GM18520 (cell line): ENCODE data around the gene DGKH.

ENCODE experiments used
- ATAC-seq: cut with Tn5 transposase; IDR thresholded peaks from one replicate; pipeline ENCODE4 v1.9.1; 2021; ENCODE audit not compliant: unreplicated experiment

The DGKH gene

DNA sequence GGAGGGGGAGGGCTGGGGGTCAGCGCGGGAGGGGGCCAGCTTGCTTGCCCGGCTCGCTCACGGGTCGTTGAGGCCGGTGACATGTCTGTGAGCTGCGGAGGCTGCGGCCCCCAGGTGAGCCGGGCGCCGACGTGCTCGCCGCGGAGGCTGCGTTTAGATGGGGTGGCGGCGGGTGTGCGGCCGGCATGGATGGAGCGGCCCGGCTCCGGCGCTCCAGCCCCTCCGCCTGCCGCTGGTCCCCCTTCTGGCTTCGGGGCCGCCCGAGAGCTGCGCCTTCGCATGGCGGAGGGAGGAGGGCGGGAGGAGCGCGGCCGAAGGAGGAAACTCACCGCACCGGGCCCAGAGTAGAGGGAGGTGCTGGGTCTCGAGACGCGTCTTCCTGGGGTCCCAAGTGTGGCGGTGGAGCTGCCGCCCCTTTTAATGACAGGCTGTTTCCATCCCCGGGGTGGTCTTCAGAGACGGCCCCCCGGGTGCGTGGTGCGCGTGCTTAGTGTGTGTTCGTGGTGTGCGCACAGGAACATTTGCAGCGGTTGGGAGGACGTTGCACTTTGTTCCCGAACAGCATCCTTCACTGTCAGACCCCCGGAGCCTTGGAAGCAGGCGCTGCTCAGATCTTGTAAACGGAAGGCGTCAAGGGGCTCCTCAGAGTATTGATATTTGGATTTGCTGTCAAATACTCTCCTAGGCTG is 223.8 kb downstream of the DGKH start, which contains the start of gene AKAP11:
AKAP11 (plus strand) TSS at position 38 of the 689 bp plus-strand sequence. CDS start 14,197 bp downstream, outside the sequence.
- peak; percentile 2 for ATAC-seq

DNA sequence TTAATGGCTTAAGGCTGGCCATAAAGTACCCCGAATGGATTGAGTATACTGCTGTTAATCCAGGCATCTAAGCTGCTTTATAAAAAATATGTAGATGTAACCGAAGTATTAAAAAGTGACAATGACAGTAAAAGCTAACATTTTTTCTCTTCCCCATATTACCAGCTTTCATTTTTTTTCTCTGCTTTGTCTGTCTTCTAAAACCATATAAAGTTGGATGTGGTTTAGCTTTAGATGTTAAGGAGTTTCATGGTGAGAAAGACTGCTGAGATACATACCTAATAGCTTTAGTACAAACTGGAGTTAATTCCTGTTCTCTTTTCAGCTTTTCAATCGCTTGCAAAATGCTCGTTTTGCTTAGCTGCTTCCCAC is 224.3 kb downstream of the DGKH start:
- ATAC-seq: no peak

DNA sequence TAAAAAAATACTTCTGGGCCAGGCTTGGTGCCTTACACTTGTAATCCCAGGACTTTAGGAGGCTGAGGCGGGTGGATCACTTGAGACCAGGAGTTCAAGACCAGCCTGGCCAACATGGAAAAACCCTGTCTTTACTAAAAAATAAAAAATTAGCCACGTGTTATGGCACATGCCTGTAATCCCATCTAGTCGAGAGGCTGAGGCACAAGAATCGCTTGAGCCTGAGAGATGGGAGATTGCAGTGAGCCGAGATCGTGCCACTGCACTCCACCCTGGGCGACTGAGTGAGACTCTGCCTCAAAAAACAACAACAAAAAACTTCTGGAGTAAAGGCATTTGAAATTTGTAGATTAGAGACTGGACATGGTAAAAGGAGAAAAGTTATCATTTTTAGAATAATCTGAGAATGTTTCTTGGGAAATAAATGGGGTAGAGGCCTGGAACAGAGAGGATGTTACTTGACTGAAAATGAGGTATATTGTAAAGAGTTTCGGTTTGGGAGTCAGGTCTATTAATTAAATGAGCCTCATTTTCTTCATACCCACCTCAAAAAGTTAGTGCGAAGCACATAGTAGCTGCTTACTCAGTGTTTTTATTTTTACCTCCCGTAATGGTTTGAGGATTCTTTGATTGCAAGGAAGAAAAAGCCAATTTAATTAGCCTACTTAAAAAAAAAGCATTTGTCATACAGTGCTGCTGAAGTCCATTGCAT is 226.1 kb downstream of the DGKH start:
- no peak for ATAC-seq

DNA sequence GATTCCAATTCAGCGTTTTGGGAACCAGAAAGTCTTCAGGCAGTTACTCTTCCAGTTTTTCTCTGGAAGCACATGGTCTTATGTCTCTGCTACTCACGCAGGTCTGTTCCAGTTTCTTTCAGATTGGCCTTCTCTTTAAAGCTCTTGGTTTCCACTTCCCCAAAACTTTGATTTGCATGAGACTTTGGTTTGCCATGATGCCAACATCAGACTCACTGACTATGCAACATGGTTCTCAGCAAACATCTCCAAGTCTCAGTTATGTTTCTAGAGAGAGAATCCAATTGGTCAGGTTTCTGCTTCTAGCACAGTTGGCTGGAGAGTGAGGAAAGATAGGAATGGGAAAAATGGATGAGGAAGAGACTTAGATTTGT is 226.6 kb downstream of the DGKH start:
- ATAC-seq: peak; percentile 23

DNA sequence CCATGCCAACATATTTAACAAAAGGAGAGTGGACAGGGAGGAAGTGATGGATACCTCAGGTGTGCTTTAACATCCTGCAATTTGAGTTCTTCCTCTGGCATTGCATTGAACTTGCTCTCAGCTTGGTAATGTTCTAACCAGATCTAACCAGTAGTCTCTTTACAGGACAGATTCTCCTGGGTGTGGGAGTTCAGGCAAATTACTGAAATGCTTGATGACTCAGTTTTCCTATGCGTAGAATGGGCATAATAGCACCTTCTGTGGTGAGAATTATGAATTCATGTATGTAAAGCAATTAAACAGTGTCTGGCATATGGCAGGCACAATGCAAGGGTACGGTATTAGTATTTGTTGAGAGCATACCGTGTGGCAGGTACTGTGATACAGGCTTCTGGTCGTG is 227.1 kb downstream of the DGKH start:
- ATAC-seq: no peak

DNA sequence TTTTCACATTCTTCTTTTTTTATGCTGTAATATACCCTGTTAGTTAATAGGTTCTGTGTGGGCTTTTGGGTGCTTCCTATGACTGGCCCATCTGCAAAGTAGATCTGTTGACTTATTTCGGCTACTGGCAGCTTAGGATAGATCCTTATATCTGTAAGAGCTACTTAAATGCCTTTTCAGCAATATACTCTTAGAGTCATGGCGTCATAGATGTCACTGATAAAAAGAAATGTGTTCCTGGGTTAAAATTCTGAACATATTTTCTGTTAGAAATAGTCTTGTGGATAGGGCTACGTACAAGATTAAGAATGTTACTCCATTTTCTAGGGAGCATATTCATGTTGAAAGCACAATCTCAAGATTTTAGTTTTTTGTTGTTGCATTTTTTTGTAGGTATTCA is 228.2 kb downstream of the DGKH start:
- ATAC-seq: no peak

DNA sequence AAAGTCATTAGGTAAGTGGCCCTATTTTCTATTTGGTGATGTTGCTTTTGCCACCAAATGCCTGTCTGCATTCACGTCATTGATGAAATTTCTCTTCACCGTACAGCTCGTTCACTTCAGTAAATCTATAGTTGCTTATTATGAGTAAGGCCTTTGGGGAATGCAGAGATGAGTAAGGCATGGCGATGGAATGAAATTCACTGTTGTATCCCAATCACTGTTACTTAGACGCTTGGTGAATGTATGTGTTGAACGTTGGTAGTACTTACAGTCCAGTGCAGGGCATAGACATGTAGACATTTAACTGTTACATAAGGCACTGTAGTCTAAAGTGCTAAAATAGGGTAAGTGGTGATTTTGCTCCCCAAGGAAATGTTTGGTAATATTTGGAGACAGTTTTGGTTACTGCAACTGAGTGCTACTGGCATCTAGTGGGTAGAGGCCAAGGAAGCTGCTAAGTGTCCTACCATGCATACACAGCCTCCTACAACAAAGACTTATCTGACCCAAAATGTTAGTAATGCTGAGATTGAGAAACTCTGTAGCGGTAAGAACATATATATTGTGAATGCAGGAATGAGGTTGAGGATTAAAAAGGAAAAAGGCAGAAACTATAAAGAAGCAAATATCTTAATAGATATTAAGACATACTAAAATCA is 229.3 kb downstream of the DGKH start:
- ATAC-seq: no peak

DNA sequence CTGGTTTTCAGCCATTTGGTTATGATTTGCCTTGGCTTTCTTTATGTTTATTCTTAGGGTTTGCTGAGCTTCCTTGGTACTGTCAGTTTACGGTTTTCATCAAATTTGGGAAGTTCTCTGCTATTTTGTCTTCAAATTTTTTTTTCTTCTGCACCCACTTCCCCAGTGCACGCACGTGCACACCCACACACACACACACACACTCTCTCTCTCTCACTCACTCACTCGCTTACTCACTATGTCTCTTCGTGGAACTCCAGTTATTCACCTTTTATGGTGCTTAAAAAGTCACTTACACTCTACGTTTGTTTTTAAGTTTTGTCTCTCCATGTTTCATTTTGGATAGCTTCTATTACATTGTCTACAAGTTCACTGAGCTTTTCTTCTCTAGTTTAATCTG is 230.6 kb downstream of the DGKH start:
- ATAC-seq: no peak

DNA sequence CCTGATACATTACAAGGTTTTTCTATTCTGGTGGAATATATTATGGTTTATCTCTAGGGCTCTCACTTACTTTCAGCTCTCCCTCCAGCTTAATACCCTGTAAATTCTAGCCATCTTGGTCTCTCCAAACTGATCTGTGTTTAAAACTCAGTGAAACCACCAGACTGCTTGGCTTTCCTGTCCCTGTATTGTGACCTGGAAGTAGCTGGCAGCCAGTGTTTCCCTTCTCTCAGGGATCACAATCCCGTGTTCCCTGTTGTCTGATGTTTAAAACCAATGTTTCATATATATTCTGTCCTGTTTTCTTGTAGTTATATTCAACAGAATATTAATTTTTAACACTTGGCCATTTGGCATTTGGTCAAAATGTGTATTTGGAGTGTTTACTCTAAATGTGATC is 231.5 kb downstream of the DGKH start:
- ATAC-seq: no peak

DNA sequence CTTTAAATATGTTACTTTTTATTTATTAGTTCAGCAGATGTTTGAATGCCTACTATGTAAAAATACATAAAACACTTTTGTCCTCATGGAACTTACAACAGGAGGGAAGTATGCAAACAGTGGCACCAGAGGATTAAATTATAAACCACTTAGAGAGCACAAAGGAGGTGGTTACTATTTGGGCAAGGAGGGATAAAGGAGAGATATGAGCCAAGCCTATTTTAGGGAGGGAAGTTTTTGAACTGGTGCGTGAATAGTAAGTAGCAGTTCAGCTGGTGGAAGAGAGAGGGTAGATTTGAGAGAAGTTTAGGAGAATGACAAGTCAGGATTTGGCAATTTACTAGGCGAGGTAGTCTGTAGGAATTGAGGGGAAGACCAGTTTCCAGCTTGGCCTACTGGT is 232.1 kb downstream of the DGKH start:
- ATAC-seq: no peak

DNA sequence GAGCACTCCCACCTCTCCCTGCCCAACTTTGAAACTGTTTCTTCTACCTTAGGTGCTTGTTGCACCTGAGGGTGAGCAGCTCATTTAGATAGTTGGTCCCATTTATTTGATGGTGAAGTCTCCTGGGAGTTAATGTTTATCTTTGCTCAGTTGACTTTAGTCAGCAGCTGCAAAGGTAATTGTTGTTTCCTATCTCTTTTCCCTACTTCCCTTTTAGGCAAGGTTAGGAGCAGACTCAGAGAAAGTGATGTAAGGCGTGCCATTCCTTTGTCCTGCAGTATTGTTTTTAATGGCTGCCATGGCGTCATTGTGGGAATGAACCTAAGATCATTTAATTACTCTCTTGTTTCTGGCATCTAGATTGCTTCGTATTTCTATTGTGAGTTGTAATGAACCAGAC is 235.1 kb downstream of the DGKH start:
- ATAC-seq: no peak

DNA sequence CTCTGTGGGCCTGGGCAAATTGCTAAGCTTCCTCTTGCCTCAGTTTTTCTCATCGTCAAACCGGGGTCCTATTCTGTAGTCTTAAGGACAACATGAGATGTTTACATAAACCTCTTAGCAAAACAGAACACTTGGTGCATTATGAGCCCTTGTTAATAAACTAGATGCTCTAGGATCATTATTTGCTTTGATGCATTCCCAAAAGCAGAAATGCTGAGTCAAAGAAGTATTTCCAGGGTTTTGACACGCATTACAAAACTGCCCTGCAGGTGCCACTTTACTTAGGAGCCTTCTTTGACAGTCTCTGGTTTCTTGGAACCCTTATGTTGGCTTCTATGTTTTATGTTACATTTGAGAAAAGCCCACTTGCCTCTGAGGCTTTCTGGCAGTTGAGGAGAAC is 235.6 kb downstream of the DGKH start:
- ATAC-seq: no peak
